DOHH2 (cell line): ENCODE results near the gene ENO1.

Experiments used
- CTCF ChIP-seq: fragments of 200-600 bp; sonication (generic); IDR thresholded peaks from one replicate; pipeline ENCODE4 v1.5.1; 2014; ENCODE audit warnings: antibody characterized with exemption, mild to moderate bottlenecking, low read depth, low read length; ENCODE audit not compliant: poor library complexity, severe bottlenecking
- EZH2phosphoT487 ChIP-seq: fragments of 200-600 bp; sonication (generic); IDR thresholded peaks from 2 replicates; pipeline ENCODE4 v1.6.1; 2017; ENCODE audit warnings: borderline replicate concordance, mild to moderate bottlenecking, antibody characterized with exemption, low read length, moderate library complexity, mixed read lengths

- TF ChIP-seq CTCF (no peak), EZH2phosphoT487 (no peak)
These were observed 2.4 kb downstream of the ENO1 start for GRCh38 chr1:8876087-8876486.
